ENCODE results near the gene DNAJC3.

DNAJC3 gene

GRCh38 chr13:95805921-95806320, 129.0 kb downstream of the DNAJC3 start:
- Histone ChIP-seq H3K9me2 (replicated peaks; ENCODE audit: low read depth, low read length) (no peaks in the 10 kb centered on the region), H4K20me1 (ENCODE audit: insufficient read depth, low read length, poor library complexity, severe bottlenecking) (no peaks in the 10 kb centered on the region), H3K79me2 (ENCODE audit: insufficient read depth, low read length) (no peaks in the 10 kb centered on the region), H3K36me3 (ENCODE audit: insufficient read depth, low read length) (no peaks in the 10 kb centered on the region), H3K4me1 (ENCODE audit: insufficient read depth, low read length, poor library complexity, severe bottlenecking) (no peaks in the 10 kb centered on the region), H2AFZ (ENCODE audit: low read length) (no peak overlapping the region), H3K4me3 (ENCODE audit: low read length, poor library complexity, severe bottlenecking) (no peak overlapping the region), H3K9me3 (ENCODE audit: insufficient read depth, low read depth, low read length) (no peaks in the 10 kb centered on the region), H3F3A (ENCODE audit: low read depth) (no peaks in the 10 kb centered on the region), H3K9ac (ENCODE audit: low read depth, low read length, poor library complexity, severe bottlenecking) (no peak overlapping the region), H3K4me2 (ENCODE audit: low read depth, low read length, poor library complexity, severe bottlenecking) (no peak overlapping the region), H3K27me3 (ENCODE audit: insufficient read depth, low read length, poor library complexity, severe bottlenecking) (no peaks in the 10 kb centered on the region)
- TF ChIP-seq EZH2phosphoT487 (IDR thresholded peaks at IDR 0.05; ENCODE audit: borderline replicate concordance): no peak
- TF ChIP-seq, protein P1, sequence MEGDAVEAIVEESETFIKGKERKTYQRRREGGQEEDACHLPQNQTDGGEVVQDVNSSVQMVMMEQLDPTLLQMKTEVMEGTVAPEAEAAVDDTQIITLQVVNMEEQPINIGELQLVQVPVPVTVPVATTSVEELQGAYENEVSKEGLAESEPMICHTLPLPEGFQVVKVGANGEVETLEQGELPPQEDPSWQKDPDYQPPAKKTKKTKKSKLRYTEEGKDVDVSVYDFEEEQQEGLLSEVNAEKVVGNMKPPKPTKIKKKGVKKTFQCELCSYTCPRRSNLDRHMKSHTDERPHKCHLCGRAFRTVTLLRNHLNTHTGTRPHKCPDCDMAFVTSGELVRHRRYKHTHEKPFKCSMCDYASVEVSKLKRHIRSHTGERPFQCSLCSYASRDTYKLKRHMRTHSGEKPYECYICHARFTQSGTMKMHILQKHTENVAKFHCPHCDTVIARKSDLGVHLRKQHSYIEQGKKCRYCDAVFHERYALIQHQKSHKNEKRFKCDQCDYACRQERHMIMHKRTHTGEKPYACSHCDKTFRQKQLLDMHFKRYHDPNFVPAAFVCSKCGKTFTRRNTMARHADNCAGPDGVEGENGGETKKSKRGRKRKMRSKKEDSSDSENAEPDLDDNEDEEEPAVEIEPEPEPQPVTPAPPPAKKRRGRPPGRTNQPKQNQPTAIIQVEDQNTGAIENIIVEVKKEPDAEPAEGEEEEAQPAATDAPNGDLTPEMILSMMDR (conservative IDR thresholded peaks at IDR 0.05; ENCODE audit: low read length): no peak

DNA sequence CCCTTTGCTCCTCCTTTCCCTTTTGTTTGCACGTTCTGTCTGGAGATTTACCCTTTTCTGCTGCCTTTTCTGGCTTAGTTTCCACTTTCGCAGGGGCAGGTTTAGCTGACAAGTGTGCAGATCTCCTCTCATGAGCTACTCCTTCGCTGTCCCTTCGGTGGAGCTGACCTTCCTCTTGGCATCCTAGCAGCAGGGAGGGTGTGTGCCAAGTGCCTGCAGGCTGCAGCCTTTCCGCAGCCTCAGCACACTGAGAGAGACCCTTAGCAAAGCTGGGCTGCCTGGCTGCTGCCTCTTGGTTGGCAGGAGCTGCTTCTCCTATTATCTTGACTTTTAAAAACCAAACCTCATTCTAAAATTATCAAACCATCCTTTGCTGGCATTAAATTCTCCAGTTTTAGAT, 132.5 kb downstream of the DNAJC3 start:
- no peaks in the 10 kb centered on the region for H3K9me2 ChIP-seq (replicated peaks; ENCODE audit: low read depth, low read length)
- no peaks in the 10 kb centered on the region for H3K79me2 ChIP-seq (ENCODE audit: insufficient read depth, low read length)
- no peaks in the 10 kb centered on the region for H3F3A ChIP-seq (ENCODE audit: low read depth)
- no peak overlapping the region for H2AFZ ChIP-seq (ENCODE audit: low read length)
- no peaks in the 10 kb centered on the region for H3K4me1 ChIP-seq (ENCODE audit: insufficient read depth, low read length, poor library complexity, severe bottlenecking)
- no peaks in the 10 kb centered on the region for H3K9me3 ChIP-seq (ENCODE audit: insufficient read depth, low read depth, low read length)
- H3K4me3 ChIP-seq (ENCODE audit: low read length, poor library complexity, severe bottlenecking): no peak overlapping the region
- H3K36me3 ChIP-seq (ENCODE audit: insufficient read depth, low read length): no peaks in the 10 kb centered on the region
- H3K9ac ChIP-seq (ENCODE audit: low read depth, low read length, poor library complexity, severe bottlenecking): no peak overlapping the region
- H4K20me1 ChIP-seq (ENCODE audit: insufficient read depth, low read length, poor library complexity, severe bottlenecking): no peaks in the 10 kb centered on the region
- TF ChIP-seq, protein P1 (conservative IDR thresholded peaks at IDR 0.05; ENCODE audit: low read length): no peak
- TF ChIP-seq EZH2phosphoT487 (IDR thresholded peaks at IDR 0.05; ENCODE audit: borderline replicate concordance): no peak
- H3K4me2 ChIP-seq (ENCODE audit: low read depth, low read length, poor library complexity, severe bottlenecking): no peak overlapping the region
- H3K27me3 ChIP-seq (ENCODE audit: insufficient read depth, low read length, poor library complexity, severe bottlenecking): no peaks in the 10 kb centered on the region

GRCh38 chr13:95813139-95813538, 136.2 kb downstream of the DNAJC3 start:
- no peak for TF ChIP-seq EZH2phosphoT487 (IDR thresholded peaks at IDR 0.05; ENCODE audit: borderline replicate concordance)
- TF ChIP-seq, protein P1 (conservative IDR thresholded peaks at IDR 0.05; ENCODE audit: low read length): no peak
- Histone ChIP-seq H3K9me3 (ENCODE audit: insufficient read depth, low read depth, low read length) (no peaks in the 10 kb centered on the region), H4K20me1 (ENCODE audit: insufficient read depth, low read length, poor library complexity, severe bottlenecking) (no peaks in the 10 kb centered on the region), H3K4me2 (ENCODE audit: low read depth, low read length, poor library complexity, severe bottlenecking) (no peak overlapping the region), H3K27me3 (ENCODE audit: insufficient read depth, low read length, poor library complexity, severe bottlenecking) (no peaks in the 10 kb centered on the region), H3F3A (ENCODE audit: low read depth) (no peaks in the 10 kb centered on the region), H2AFZ (ENCODE audit: low read length) (no peak overlapping the region), H3K4me1 (ENCODE audit: insufficient read depth, low read length, poor library complexity, severe bottlenecking) (no peaks in the 10 kb centered on the region), H3K4me3 (ENCODE audit: low read length, poor library complexity, severe bottlenecking) (no peak overlapping the region), H3K79me2 (ENCODE audit: insufficient read depth, low read length) (no peaks in the 10 kb centered on the region), H3K9ac (ENCODE audit: low read depth, low read length, poor library complexity, severe bottlenecking) (no peak overlapping the region), H3K9me2 (replicated peaks; ENCODE audit: low read depth, low read length) (no peaks in the 10 kb centered on the region), H3K36me3 (ENCODE audit: insufficient read depth, low read length) (no peaks in the 10 kb centered on the region)
